HK-2 (cell line): ENCODE data around the gene LMTK2.

ENCODE experiments used
- DNase-seq: peaks from one replicate; pipeline ENCODE4 v3.0.0-alpha.2; 2018; ENCODE audit not compliant: unreplicated experiment

LMTK2 gene

GRCh38 chr7:98203261-98203963 is 96.8 kb downstream of the LMTK2 start:
- DNase-seq = no peak

- DNase-seq = no peak
These were observed 97.4 kb downstream of the LMTK2 start for GRCh38 chr7:98203964-98204605.

GRCh38 chr7:98204670-98205069 is 98.0 kb downstream of the LMTK2 start:
- DNase-seq = no peak

- DNase-seq = no peak
These were observed 98.6 kb downstream of the LMTK2 start for GRCh38 chr7:98205162-98205845.

GRCh38 chr7:98206451-98207330 is 100.0 kb downstream of the LMTK2 start:
- DNase-seq = no peak

GRCh38 chr7:98209166-98209920 is 102.7 kb downstream of the LMTK2 start:
- no peak for DNase-seq

GRCh38 chr7:98210513-98211220 is 104.0 kb downstream of the LMTK2 start:
- DNase-seq = no peak

- no peak for DNase-seq
These were observed 104.6 kb downstream of the LMTK2 start, which contains the start of gene BHLHA15 for GRCh38 chr7:98211221-98211675. Gene BHLHA15, plus strand, starts transcription at chr7:98211439. Its CDS starts 871 bp downstream, at chr7:98212310.

GRCh38 chr7:98211676-98212531 is 105.2 kb downstream of the LMTK2 start:
- DNase-seq = no peak

- DNase-seq = no peak
These were observed 105.9 kb downstream of the LMTK2 start for GRCh38 chr7:98212532-98213041.

- no peak for DNase-seq
These were observed 106.7 kb downstream of the LMTK2 start for GRCh38 chr7:98213296-98213887.

GRCh38 chr7:98213888-98214810 is 107.5 kb downstream of the LMTK2 start:
- DNase-seq = no peak

- DNase-seq = no peak
These were observed 108.2 kb downstream of the LMTK2 start for GRCh38 chr7:98214811-98215321.

- no peak for DNase-seq
These were observed 109.2 kb downstream of the LMTK2 start for GRCh38 chr7:98215561-98216495.

- no peak for DNase-seq
These were observed 110.4 kb downstream of the LMTK2 start for GRCh38 chr7:98216941-98217622.
